Mucosa of stomach (tissue), 1 donor: ENCODE measurements around the gene FAM221B.

Source experiments
- H3K27me3 ChIP-seq: one replicate; pipeline ENCODE4 v1.7.0; 2013; ENCODE audit warnings: mild to moderate bottlenecking, low read length; ENCODE audit not compliant: control insufficient read depth, insufficient read depth
- H3K36me3 ChIP-seq: one replicate; pipeline ENCODE4 v1.7.0; 2013; ENCODE audit warnings: low read length; ENCODE audit not compliant: control insufficient read depth, insufficient read depth
- H3K4me1 ChIP-seq: one replicate; pipeline ENCODE4 v1.7.0; 2013; ENCODE audit warnings: mild to moderate bottlenecking, low read length; ENCODE audit not compliant: control insufficient read depth, insufficient read depth
- H3K4me3 ChIP-seq: one replicate; pipeline ENCODE4 v1.7.0; 2013; ENCODE audit warnings: low read length
- H3K9ac ChIP-seq: one replicate; pipeline ENCODE4 v1.7.0; 2013; ENCODE audit warnings: mild to moderate bottlenecking, low read length, moderate library complexity
- H3K9me3 ChIP-seq: one replicate; pipeline ENCODE4 v1.7.0; 2013; ENCODE audit warnings: mild to moderate bottlenecking, low read length, moderate library complexity; ENCODE audit not compliant: control insufficient read depth
- donor health status: Pancreatic carcinoma.

The FAM221B gene

DNA sequence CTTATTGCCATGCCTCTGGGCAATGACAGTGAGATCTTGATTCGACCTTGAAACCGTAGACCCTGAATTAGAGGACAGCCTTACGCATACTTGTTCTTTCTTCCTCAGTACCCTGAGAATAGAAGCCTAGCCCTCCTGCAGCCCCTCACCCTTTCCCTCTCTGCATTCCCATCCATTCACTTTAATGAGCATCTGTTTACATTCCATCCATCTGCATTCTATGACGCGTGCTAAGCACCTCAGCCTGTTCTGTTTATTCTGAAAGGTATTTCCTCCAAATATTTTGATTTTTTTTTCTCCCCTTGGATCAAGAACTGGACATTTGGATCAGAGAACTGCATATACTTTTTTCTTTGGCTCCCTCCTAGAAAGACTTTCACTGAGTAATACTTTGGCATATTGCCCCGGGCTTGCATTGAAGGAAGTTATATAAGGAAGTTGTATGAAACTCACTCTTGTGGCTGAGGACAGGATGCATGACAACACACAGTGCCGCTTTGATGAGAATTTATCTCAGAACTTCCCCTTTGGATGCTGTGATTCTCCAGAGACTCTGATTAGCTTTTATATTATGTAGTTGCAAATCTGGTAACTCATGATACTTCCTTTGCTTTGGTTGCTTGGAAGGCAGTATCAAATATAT, 16.2 kb upstream of the FAM221B start:
- H3K27me3 ChIP-seq: no peaks in the 10 kb centered on the region
- no peaks in the 10 kb centered on the region for H3K9me3 ChIP-seq
- peaks cover 33% of the 10 kb centered on the region for H3K4me1 ChIP-seq
- H3K9ac ChIP-seq: no peak overlapping the region
- no peak overlapping the region for H3K4me3 ChIP-seq
- peaks cover 4% of the 10 kb centered on the region for H3K36me3 ChIP-seq

DNA sequence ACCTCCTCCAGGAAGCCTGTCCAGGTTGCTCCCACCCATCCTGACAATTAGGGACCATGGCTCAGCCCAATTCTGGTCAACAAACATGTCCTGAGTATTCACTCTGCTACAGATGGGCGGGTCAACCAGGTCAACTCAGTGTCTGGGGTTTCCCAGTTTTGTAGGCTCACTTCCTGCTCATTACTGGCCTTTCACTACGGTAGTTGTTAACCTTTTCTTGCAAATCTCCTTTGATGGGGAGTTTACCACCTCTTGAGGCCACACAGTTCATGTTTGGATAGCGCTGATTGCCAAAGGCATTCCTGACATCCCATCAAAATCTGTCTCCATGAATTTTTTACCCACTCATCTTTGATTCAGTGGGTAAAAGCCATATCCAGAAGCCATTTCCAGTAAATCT, 14.3 kb upstream of the FAM221B start:
- Histone ChIP-seq H3K4me3 (no peak overlapping the region), H3K36me3 (no peaks in the 10 kb centered on the region), H3K9me3 (no peaks in the 10 kb centered on the region), H3K4me1 (peaks cover 33% of the 10 kb centered on the region), H3K9ac (no peak overlapping the region), H3K27me3 (no peaks in the 10 kb centered on the region)

DNA sequence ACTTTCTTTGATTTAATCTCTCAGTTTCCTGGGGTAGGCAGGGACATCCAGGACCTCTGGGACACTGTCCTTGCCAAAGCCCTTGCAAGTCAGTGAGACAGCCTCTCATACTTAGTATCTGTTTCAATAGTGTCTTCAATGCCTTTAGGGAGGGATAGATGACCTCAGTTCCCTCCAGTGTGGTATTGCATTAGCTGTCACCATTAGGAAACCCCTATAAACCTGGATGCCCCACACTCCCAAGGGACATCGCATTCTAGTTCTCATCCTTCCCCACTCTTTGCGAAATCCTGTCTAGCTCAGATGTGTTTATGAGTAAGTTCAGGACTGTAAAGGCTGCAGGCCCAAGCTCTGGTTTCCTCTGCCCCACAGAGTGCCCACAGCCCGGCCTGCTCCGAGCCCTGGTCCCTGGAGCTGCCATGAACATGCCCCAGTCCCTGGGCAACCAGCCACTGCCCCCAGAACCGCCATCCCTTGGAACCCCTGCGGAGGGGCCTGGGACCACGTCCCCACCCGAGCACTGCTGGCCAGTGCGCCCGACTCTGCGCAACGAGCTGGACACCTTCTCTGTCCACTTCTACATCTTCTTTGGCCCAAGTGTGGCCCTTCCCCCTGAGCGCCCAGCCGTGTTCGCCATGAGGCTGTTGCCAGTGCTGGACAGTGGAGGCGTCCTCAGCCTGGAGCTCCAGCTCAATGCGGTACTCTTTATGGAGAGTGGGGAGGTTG, 13.7 kb upstream of the FAM221B start:
- H3K9ac ChIP-seq: no peak overlapping the region
- no peaks in the 10 kb centered on the region for H3K36me3 ChIP-seq
- H3K4me3 ChIP-seq: no peak overlapping the region
- H3K4me1 ChIP-seq: peaks cover 33% of the 10 kb centered on the region
- H3K9me3 ChIP-seq: no peaks in the 10 kb centered on the region
- no peaks in the 10 kb centered on the region for H3K27me3 ChIP-seq

DNA sequence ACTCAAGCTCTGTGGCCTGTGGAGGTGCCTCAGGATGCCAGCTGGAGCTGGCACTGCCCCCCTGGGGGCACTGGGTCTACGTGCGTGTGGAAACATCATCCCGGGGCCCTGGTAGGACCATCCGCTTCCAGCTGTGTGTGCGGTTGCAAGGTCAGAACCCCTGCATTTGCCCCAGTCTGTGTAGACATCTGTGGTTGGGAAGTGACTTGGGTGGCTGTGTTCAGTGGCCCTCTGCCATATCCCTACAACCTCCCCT, 13.0 kb upstream of the FAM221B start:
- no peaks in the 10 kb centered on the region for H3K36me3 ChIP-seq
- no peak overlapping the region for H3K9ac ChIP-seq
- peaks cover 33% of the 10 kb centered on the region for H3K4me1 ChIP-seq
- no peaks in the 10 kb centered on the region for H3K27me3 ChIP-seq
- H3K9me3 ChIP-seq: no peaks in the 10 kb centered on the region
- no peak overlapping the region for H3K4me3 ChIP-seq

DNA sequence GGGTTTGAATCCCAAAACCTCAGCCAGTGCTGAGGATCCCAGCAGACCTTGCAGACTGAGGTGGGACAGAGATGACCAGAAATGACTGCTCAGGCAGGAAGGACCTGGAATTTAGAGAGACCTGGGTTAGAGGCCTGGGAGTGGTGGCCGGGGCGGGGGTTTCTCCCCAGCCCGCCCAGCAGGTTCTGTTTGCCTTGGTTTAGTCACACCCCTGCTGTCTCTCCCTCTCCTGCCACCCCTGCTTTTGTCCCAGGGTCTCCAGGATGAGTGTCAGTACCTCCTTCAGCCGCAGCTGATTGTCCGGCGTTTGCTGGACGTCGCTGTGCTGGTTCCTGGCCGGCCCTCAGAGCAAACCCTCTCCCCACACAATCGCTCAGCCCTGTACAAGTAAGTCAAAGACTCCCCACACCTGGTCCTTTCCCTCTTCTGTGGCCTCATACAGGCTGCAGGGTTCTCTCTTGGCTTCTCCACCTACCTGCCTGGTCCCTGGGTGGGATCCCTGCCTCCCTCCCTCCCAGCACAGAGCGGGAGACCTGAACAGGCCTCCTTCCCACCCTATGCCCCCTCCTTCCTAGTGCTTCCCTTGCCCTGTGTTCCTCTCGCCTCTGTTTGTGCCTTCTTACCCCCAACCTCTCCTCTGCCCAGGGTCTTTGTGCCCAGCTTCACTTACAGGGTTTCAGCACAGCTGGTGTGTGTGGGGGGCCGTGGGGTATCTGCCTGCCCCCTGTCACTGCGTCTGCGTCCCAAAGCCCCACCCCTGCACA, 12.5 kb upstream of the FAM221B start:
- Histone ChIP-seq H3K4me1 (peaks cover 33% of the 10 kb centered on the region), H3K9ac (no peak overlapping the region), H3K4me3 (no peak overlapping the region), H3K27me3 (no peaks in the 10 kb centered on the region), H3K9me3 (no peaks in the 10 kb centered on the region), H3K36me3 (no peaks in the 10 kb centered on the region)

DNA sequence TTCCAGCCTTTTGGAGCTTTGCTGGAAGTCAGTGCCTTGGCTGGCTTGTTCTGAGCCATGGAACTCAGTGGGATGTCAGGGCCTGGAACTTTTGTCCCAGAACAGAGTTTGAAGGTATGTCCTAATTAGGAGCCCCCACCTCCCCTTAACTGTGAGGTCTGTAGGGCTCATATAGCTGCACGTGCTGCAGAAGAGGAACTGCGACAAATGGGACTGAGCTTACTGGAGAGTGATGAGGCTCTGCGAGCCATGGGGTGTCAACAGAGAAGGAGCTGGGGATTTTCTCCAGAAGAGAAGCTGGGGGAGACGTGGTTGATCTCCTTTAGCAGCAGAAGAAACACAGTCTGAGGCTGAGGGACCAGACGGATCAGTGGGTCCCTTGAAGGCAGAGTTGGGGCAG, 11.4 kb upstream of the FAM221B start:
- no peak overlapping the region for H3K4me3 ChIP-seq
- no peaks in the 10 kb centered on the region for H3K9me3 ChIP-seq
- H3K36me3 ChIP-seq: no peaks in the 10 kb centered on the region
- H3K4me1 ChIP-seq: peaks cover 33% of the 10 kb centered on the region
- no peaks in the 10 kb centered on the region for H3K27me3 ChIP-seq
- H3K9ac ChIP-seq: no peak overlapping the region

DNA sequence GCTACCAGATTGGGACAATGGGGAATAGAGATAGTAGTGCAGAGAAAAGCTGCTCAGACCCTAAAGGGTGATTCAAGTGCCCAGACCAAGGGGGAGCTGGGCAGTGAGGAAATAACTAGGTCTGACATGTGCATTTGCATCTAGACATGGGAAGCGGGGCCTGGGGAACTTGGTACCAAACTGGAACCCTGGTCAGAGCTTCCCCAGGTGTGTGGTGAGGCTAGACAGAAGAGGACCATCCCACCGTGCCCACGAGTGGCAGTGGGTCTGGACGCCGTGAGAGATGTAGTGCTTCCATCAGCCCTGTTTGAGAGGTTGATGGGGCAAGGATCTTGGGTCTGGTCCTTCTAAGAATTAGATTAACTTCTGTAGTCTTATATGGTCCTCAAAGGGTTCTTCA, 8.1 kb upstream of the FAM221B start:
- H3K4me3 ChIP-seq: no peak overlapping the region
- no peaks in the 10 kb centered on the region for H3K9me3 ChIP-seq
- H3K36me3 ChIP-seq: no peaks in the 10 kb centered on the region
- H3K4me1 ChIP-seq: peaks cover 43% of the 10 kb centered on the region
- H3K9ac ChIP-seq: no peak overlapping the region
- H3K27me3 ChIP-seq: no peaks in the 10 kb centered on the region

DNA sequence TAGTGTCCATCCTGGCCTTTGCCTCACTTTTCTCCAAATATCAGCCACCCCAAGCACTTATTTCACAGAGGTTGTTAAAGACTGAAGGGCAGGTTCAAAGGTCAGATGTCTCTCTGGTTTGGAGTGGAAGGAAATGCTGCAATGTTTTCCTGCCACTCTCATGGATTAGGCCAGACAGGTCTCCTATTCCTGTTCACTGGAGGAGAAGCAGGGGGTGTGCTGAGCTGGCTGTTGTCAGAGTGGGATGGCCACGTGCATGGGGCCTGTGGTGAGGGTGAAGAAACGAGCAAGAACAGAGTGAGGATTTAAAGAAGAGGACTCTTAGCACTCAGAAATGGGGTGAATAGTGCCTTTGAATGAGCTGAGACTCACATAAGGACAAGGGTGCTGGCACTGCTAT, 7.2 kb upstream of the FAM221B start:
- Histone ChIP-seq H3K4me1 (peaks cover 43% of the 10 kb centered on the region), H3K4me3 (no peak overlapping the region), H3K9ac (no peak overlapping the region), H3K27me3 (no peaks in the 10 kb centered on the region), H3K9me3 (no peaks in the 10 kb centered on the region), H3K36me3 (no peaks in the 10 kb centered on the region)

DNA sequence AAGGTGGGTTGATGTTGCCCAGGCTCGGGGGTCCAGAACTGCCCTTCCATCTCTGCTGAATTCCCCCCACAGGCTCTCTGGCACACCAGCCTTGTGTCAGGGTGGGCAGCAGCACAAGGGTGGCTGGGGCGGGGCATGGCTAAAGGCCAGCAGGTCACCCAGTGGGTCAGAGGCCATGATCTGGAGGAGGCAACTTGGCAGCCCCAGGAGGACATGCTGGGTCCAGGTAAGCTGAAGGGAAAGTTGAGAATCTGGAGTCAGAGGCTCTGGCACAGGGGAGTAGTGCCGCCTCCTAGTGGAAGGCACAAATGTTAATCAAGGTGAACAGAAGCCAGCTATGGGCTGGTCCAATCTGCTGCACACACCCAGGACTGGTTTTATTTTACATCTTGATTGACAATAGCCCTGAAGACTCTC, 6.7 kb upstream of the FAM221B start:
- Histone ChIP-seq H3K4me1 (peaks cover 44% of the 10 kb centered on the region), H3K27me3 (no peaks in the 10 kb centered on the region), H3K9ac (no peak overlapping the region), H3K36me3 (no peaks in the 10 kb centered on the region), H3K9me3 (no peaks in the 10 kb centered on the region), H3K4me3 (no peak overlapping the region)

DNA sequence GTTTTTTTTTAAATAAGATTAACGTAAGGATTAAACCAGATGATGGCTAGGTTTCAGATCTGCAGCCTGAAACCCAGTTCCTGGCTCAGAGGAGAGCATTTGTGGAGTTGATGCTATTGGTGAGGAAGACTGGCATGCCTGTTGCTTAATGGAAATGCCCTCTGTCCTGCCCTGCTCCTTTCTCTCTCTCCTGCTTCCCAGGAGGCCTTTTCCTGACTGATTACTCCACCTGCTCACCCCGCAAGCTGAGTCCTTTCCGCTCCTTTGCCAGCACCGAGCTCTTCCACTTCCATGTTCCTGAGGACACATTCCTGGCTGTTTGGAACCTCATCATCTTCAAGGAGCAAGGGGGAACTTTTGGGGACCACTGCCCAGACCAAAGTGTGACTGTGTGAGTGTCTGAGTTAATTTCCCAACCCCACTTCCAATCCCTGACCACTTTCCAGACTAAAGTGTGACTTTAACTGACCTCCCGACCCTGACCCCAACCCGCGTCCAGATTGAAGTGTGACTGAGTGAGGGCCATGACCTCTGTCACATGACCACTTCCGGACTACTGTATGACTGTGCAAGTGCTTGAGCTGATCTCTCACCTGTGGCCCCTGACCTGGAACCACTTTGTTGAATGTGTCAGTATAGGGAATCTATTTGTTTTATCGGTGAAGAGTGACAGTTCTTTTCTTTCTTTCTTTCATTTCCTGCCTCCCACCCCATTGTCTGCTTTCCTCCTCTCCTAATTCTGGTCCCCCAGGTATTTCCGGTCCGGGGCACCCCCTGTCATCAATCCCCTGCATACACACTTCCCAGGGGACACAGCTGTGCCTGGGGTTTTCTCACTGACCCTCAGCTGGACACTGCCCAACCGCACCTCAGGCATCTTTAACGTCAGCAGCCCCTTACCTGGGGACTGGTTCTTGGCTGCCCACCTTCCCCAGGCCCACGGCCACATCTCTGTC, 6.0 kb upstream of the FAM221B start:
- peak overlapping the region; percentile 57 for H3K9ac ChIP-seq
- H3K27me3 ChIP-seq: no peaks in the 10 kb centered on the region
- no peak overlapping the region for H3K4me3 ChIP-seq
- H3K36me3 ChIP-seq: no peaks in the 10 kb centered on the region
- peaks cover 51% of the 10 kb centered on the region for H3K4me1 ChIP-seq
- no peaks in the 10 kb centered on the region for H3K9me3 ChIP-seq

DNA sequence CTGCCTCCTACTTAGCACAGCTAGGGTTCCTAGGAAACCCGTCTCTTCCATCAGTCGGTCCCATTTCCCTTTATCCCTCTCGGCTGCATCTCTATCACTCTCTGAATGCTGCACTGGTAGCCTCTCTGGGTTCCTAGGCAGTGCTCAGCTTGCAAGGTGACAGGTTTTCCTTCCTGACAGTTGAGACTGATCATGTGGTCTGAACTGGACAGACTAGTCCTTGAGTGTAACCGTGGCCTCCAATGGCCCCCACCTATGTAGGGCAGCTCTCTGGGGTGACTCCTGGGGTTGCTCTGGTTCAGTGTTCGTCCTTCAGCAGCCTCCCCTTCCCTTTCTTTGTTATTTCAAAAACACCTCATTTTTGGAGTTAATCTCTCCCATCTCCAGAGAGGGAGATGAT, 4.3 kb upstream of the FAM221B start:
- peak overlapping the region; percentile 57 for H3K9ac ChIP-seq
- H3K36me3 ChIP-seq: no peaks in the 10 kb centered on the region
- no peaks in the 10 kb centered on the region for H3K27me3 ChIP-seq
- no peak overlapping the region for H3K4me3 ChIP-seq
- no peaks in the 10 kb centered on the region for H3K9me3 ChIP-seq
- H3K4me1 ChIP-seq: peaks cover 58% of the 10 kb centered on the region
